ENCODE measurements around the gene FUZ.

Gene FUZ

DNA sequence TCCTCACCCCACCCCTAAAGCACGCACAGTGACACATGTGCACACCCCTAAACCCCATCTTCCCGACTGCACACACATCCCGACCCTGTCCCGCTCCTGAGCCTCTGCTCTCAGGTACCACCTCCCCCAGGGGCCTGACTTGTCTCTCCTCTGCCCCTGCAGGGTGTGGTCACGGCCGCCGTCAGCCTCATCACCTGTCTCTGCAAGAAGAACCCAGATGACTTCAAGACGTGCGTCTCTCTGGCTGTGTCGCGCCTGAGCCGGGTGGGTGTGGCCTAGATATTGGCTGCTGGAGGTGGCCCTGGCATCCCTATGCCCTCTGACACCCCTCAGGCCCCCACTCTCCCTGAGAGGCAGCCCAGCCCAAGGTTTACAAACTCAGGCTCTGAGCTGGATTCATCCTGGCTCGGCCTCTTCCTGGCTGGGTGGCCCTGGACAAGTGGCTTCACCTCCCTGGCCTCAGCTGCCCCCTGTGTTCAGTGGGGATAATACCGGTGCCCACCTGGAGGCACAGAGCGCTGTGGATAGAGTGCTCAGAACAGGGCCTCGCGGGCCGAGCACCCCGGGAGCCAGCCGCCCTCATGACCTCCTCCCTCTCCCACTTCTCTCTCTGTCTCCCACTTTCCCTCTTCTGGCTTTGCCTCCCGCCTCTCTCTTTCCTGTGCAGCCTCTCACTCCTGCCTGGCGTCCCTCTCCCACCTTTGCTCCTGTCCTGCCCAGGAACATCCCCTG lies 20.1 kb downstream of the FUZ start:
- no peak overlapping the region for H2AFZ ChIP-seq (ENCODE audit: low read depth, low read length, severe bottlenecking)
- no peak overlapping the region for H3K4me2 ChIP-seq (ENCODE audit: low read depth, low read length, poor library complexity, severe bottlenecking)
- H3K4me3 ChIP-seq (ENCODE audit: insufficient read depth, low read length, poor library complexity, severe bottlenecking), result no peak overlapping the region
- no peaks in the 10 kb centered on the region for H3K79me2 ChIP-seq (ENCODE audit: insufficient read depth, low read length)
- H3K9me2 ChIP-seq (replicated peaks; ENCODE audit: insufficient read depth, low read length), result no peaks in the 10 kb centered on the region
- no peaks in the 10 kb centered on the region for H3K36me3 ChIP-seq (ENCODE audit: low read length)
- H3K27me3 ChIP-seq (ENCODE audit: low read length), result no peaks in the 10 kb centered on the region
- H3K9ac ChIP-seq (ENCODE audit: low read length), result no peak overlapping the region
- no peak overlapping the region for H3K27ac ChIP-seq (ENCODE audit: low read depth, low read length)
- no peaks in the 10 kb centered on the region for H4K20me1 ChIP-seq (ENCODE audit: low read depth, low read length)
- H3F3A ChIP-seq (ENCODE audit: insufficient read depth), result no peaks in the 10 kb centered on the region
- no peaks in the 10 kb centered on the region for H3K9me3 ChIP-seq (ENCODE audit: insufficient read depth, low read length)
- no peak for TF ChIP-seq EZH2phosphoT487 (conservative IDR thresholded peaks at IDR 0.05; ENCODE audit: low read length)
- TF ChIP-seq, protein P1, sequence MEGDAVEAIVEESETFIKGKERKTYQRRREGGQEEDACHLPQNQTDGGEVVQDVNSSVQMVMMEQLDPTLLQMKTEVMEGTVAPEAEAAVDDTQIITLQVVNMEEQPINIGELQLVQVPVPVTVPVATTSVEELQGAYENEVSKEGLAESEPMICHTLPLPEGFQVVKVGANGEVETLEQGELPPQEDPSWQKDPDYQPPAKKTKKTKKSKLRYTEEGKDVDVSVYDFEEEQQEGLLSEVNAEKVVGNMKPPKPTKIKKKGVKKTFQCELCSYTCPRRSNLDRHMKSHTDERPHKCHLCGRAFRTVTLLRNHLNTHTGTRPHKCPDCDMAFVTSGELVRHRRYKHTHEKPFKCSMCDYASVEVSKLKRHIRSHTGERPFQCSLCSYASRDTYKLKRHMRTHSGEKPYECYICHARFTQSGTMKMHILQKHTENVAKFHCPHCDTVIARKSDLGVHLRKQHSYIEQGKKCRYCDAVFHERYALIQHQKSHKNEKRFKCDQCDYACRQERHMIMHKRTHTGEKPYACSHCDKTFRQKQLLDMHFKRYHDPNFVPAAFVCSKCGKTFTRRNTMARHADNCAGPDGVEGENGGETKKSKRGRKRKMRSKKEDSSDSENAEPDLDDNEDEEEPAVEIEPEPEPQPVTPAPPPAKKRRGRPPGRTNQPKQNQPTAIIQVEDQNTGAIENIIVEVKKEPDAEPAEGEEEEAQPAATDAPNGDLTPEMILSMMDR (IDR thresholded peaks at IDR 0.05; ENCODE audit: insufficient read depth, low read length, poor library complexity, severe bottlenecking), result no peak

DNA sequence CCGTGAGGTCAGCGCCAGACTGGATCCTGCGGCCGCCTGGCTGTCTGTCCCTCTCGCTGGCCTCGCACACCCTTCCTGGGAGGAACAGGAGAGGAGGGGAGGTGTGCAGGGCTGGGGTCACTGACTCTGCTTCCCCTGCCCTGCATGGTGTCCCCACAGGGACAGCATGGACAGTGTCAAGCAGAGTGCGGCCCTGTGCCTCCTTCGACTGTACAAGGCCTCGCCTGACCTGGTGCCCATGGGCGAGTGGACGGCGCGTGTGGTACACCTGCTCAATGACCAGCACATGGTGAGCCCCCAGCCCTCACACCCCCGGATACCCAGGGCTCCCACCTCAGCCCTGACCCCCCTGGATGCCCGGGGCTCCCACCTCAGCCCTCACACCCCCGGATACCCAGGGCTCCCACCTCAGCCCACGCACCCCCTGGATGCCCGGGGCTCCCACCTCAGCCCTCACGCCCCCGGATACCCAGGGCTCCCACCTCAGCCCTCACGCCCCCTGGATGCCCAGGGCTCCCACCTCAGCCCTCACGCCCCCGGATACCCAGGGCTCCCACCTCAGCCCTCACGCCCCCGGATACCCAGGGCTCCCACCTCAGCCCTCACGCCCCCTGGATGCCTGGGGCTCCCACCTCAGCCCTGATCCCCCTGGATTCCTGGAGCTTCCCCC lies 21.2 kb downstream of the FUZ start:
- Histone ChIP-seq H2AFZ (ENCODE audit: low read depth, low read length, severe bottlenecking) (no peak overlapping the region), H3K4me2 (ENCODE audit: low read depth, low read length, poor library complexity, severe bottlenecking) (no peak overlapping the region), H3K36me3 (ENCODE audit: low read length) (no peaks in the 10 kb centered on the region), H3K79me2 (ENCODE audit: insufficient read depth, low read length) (no peaks in the 10 kb centered on the region), H3K9me3 (ENCODE audit: insufficient read depth, low read length) (no peaks in the 10 kb centered on the region), H4K20me1 (ENCODE audit: low read depth, low read length) (no peaks in the 10 kb centered on the region), H3K27me3 (ENCODE audit: low read length) (no peaks in the 10 kb centered on the region), H3K27ac (ENCODE audit: low read depth, low read length) (no peak overlapping the region), H3K4me3 (ENCODE audit: insufficient read depth, low read length, poor library complexity, severe bottlenecking) (no peak overlapping the region), H3K9ac (ENCODE audit: low read length) (no peak overlapping the region), H3F3A (ENCODE audit: insufficient read depth) (no peaks in the 10 kb centered on the region), H3K9me2 (replicated peaks; ENCODE audit: insufficient read depth, low read length) (no peaks in the 10 kb centered on the region)
- TF ChIP-seq EZH2phosphoT487 (conservative IDR thresholded peaks at IDR 0.05; ENCODE audit: low read length), result no peak

DNA sequence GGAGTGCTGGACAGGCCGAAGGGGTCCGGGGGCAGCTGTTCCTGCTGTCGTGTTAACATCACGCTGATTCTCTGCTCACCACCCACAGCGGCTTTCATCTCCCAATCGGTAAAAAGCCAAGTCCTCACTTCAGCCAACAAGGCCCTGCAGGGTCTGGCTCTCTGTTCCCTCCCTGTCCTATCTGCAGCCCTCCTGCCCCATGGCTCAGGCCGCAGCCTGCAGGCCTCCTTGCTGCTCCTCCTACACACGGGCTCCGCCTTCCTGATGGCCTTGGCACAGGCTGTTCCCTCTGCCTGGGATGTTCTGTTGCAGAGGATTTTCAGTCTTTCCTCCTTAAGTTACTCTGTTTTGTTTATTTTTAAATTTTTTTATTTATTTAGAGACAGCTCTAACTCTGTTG lies 22.2 kb downstream of the FUZ start:
- Histone ChIP-seq H3K27me3 (ENCODE audit: low read length) (no peaks in the 10 kb centered on the region), H2AFZ (ENCODE audit: low read depth, low read length, severe bottlenecking) (no peak overlapping the region), H3K9ac (ENCODE audit: low read length) (no peak overlapping the region), H3F3A (ENCODE audit: insufficient read depth) (no peaks in the 10 kb centered on the region), H3K9me2 (replicated peaks; ENCODE audit: insufficient read depth, low read length) (no peaks in the 10 kb centered on the region), H3K79me2 (ENCODE audit: insufficient read depth, low read length) (no peaks in the 10 kb centered on the region), H3K36me3 (ENCODE audit: low read length) (no peaks in the 10 kb centered on the region), H3K9me3 (ENCODE audit: insufficient read depth, low read length) (no peaks in the 10 kb centered on the region), H4K20me1 (ENCODE audit: low read depth, low read length) (no peaks in the 10 kb centered on the region), H3K4me3 (ENCODE audit: insufficient read depth, low read length, poor library complexity, severe bottlenecking) (no peak overlapping the region), H3K27ac (ENCODE audit: low read depth, low read length) (no peak overlapping the region), H3K4me2 (ENCODE audit: low read depth, low read length, poor library complexity, severe bottlenecking) (no peak overlapping the region)
- TF ChIP-seq, protein P1 (IDR thresholded peaks at IDR 0.05; ENCODE audit: insufficient read depth, low read length, poor library complexity, severe bottlenecking), result no peak
- TF ChIP-seq EZH2phosphoT487 (conservative IDR thresholded peaks at IDR 0.05; ENCODE audit: low read length), result no peak

DNA sequence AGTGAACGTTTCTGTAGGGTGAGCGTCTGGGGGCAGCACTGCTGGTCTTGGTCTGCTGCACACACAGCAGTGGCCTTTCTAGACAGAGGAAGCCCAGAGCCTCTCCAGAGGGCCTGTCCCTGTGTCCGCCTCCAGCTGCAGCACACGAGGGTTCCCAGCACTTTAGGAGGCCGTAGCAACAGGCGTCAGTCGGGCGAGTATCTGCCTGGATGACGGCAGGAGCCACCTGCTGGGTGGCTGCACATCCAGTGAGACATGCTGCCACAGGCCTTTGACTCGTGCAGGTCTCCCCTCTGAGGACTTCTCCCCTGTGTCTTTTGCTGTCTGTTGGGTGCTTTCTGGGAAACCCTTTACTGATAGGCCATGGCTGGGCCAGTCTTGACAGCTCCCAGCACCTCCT lies 24.2 kb downstream of the FUZ start:
- H3K36me3 ChIP-seq (ENCODE audit: low read length), result no peaks in the 10 kb centered on the region
- H2AFZ ChIP-seq (ENCODE audit: low read depth, low read length, severe bottlenecking), result no peak overlapping the region
- no peaks in the 10 kb centered on the region for H3K79me2 ChIP-seq (ENCODE audit: insufficient read depth, low read length)
- TF ChIP-seq, protein P1 (IDR thresholded peaks at IDR 0.05; ENCODE audit: insufficient read depth, low read length, poor library complexity, severe bottlenecking), result no peak
- no peak for TF ChIP-seq EZH2phosphoT487 (conservative IDR thresholded peaks at IDR 0.05; ENCODE audit: low read length)
- no peaks in the 10 kb centered on the region for H3K27me3 ChIP-seq (ENCODE audit: low read length)
- H3K9ac ChIP-seq (ENCODE audit: low read length), result no peak overlapping the region
- H3F3A ChIP-seq (ENCODE audit: insufficient read depth), result no peaks in the 10 kb centered on the region
- H3K4me2 ChIP-seq (ENCODE audit: low read depth, low read length, poor library complexity, severe bottlenecking), result no peak overlapping the region
- no peaks in the 10 kb centered on the region for H3K9me3 ChIP-seq (ENCODE audit: insufficient read depth, low read length)
- no peak overlapping the region for H3K27ac ChIP-seq (ENCODE audit: low read depth, low read length)
- H4K20me1 ChIP-seq (ENCODE audit: low read depth, low read length), result no peaks in the 10 kb centered on the region
- H3K4me3 ChIP-seq (ENCODE audit: insufficient read depth, low read length, poor library complexity, severe bottlenecking), result no peak overlapping the region
- H3K9me2 ChIP-seq (replicated peaks; ENCODE audit: insufficient read depth, low read length), result no peaks in the 10 kb centered on the region
